GM12891 (cell line): ENCODE measurements around the gene OIT3.

Source experiments
- DNase-seq: peaks from one replicate; pipeline ENCODE4 v3.0.0; 2011; ENCODE audit warnings: low spot score; ENCODE audit not compliant: insufficient read length
- FAIRE-seq: peaks from 2 replicates; lab custom pipeline; 2011; peaks lifted over from hg19 to GRCh38; lab: Jason Lieb, UNC
- PAX5 ChIP-seq: IDR thresholded peaks from 2 replicates; pipeline ENCODE4 v1.6.1; 2011; ENCODE audit warnings: low read length, moderate library complexity, mild to moderate bottlenecking; ENCODE audit not compliant: insufficient read depth, severe bottlenecking
- POLR2A ChIP-seq: IDR thresholded peaks from 2 replicates; pipeline ENCODE4 v1.6.1; 2011; ENCODE audit warnings: low read depth, low read length, control low read depth
- POLR2AphosphoS5 ChIP-seq: IDR thresholded peaks from 2 replicates; pipeline ENCODE4 v1.6.1; 2011; ENCODE audit warnings: low read depth, low read length, control low read depth
- POU2F2 ChIP-seq: IDR thresholded peaks from 2 replicates; pipeline ENCODE4 v1.6.1; 2011; ENCODE audit warnings: low read depth, mild to moderate bottlenecking, control low read depth, low read length, moderate library complexity
- SPI1 ChIP-seq: IDR thresholded peaks from 2 replicates; pipeline ENCODE4 v1.6.1; 2011; ENCODE audit warnings: low read depth, low read length, control low read depth
- TAF1 ChIP-seq: IDR thresholded peaks from 2 replicates; pipeline ENCODE4 v1.6.1; 2011; ENCODE audit warnings: low read depth, low read length, control low read depth

Gene OIT3

GRCh38 chr10:72980348-72980747, 86.8 kb downstream of the OIT3 start:
- FAIRE-seq = no peak
- no peak for TF ChIP-seq POLR2AphosphoS5
- no peak for TF ChIP-seq POLR2A
- no peak for TF ChIP-seq TAF1
- no peak for TF ChIP-seq POU2F2
- no peak for TF ChIP-seq PAX5
- TF ChIP-seq SPI1 = no peak
- DNase-seq = no peak

GRCh38 chr10:72981028-72981881, 87.7 kb downstream of the OIT3 start:
- FAIRE-seq (no peak), DNase-seq (no peak)

GRCh38 chr10:72981882-72982529, 88.5 kb downstream of the OIT3 start:
- no peak for FAIRE-seq
- TF ChIP-seq POLR2AphosphoS5 (no peak), POLR2A (peak; percentile 29; the same call in 1 of the 2 replicates), SPI1 (no peak)
- no peak for DNase-seq

More at GRCh38 chr10:72981028-72981881, 87.7 kb downstream of the OIT3 start:
- no peak for TF ChIP-seq POLR2A
- no peak for TF ChIP-seq TAF1
- TF ChIP-seq SPI1 = no peak
- TF ChIP-seq POU2F2 = no peak
- TF ChIP-seq POLR2AphosphoS5 = no peak
- TF ChIP-seq PAX5 = no peak
